Endothelial cell of umbilical vein (primary cell): ENCODE measurements around the gene DSCAML1. TPM values are rescaled to one million over a fixed set of nuclear protein-coding genes. Genes with fewer than 3 reads are reported as not detected.

Experiments used
- BruUV-seq: library from RNA; stranded (reverse); fragments of 400-500 nt; replicated peaks from 2 replicates; lab custom pipeline; 2021; lab: Mats Ljungman, UMichigan
- CTCF ChIA-PET: fragments of 300-600, 350-600 bp; sonication (Branson Sonifier 250); formaldehyde crosslinking; loops from one replicate; lab custom pipeline; 2021; ENCODE audit warnings: antibody characterized with exemption, inconsistent platforms; lab: Charles Lee
- POLR2A ChIA-PET: fragments of 300-600, 350-600 bp; sonication (Branson Sonifier 250); formaldehyde crosslinking; loops from one replicate; lab custom pipeline; 2021; ENCODE audit warnings: antibody characterized with exemption, inconsistent platforms; lab: Charles Lee
- DNase-seq: peaks from one replicate; pipeline ENCODE4 v3.0.0-alpha.2; 2011; ENCODE audit warnings: low read depth, low spot score
- FAIRE-seq: peaks from 2 replicates; lab custom pipeline; 2011; peaks lifted over from hg19 to GRCh38; lab: Jason Lieb, UNC
- H2AFZ ChIP-seq: 2 replicates; pipeline ENCODE4 v1.6.0; 2012; ENCODE audit warnings: low read depth, low read length, control low read depth, inconsistent platforms
- H3K27ac ChIP-seq: 2 replicates; pipeline ENCODE4 v1.5.1; 2011; ENCODE audit warnings: low read depth, mild to moderate bottlenecking, control low read depth, low read length, moderate library complexity; ENCODE audit not compliant: insufficient read depth
- H3K27me3 ChIP-seq, 2 experiments: 2 replicates each; pipeline versions ENCODE4 v1.6.0 to v1.6.1; 2011; ENCODE audit warnings: low read length in 2 of 2, mixed read lengths in 1 of 2; ENCODE audit not compliant: control insufficient read depth in 2 of 2, insufficient read depth in 2 of 2
- H3K36me3 ChIP-seq, 2 experiments: 2 replicates in 1 of 2; 3 replicates in 1 of 2; pipeline ENCODE4 v1.5.1; 2011; ENCODE audit warnings: low read length in 2 of 2, mild to moderate bottlenecking in 1 of 2, moderate library complexity in 1 of 2; ENCODE audit not compliant: control insufficient read depth in 2 of 2, insufficient read depth in 2 of 2; ENCODE audit errors: extremely low read depth in 1 of 2
- H3K4me1 ChIP-seq: 3 replicates; pipeline ENCODE4 v1.5.1; 2011; ENCODE audit warnings: mild to moderate bottlenecking, low read length; ENCODE audit not compliant: control insufficient read depth, insufficient read depth; ENCODE audit errors: extremely low read depth
- H3K4me2 ChIP-seq: 2 replicates; pipeline ENCODE4 v1.6.1; 2011; ENCODE audit warnings: low read length, control low read depth, mixed read lengths; ENCODE audit not compliant: insufficient read depth
- H3K4me3 ChIP-seq, 3 experiments: fragments of 200-600 bp in 1 of 3; sonication (generic), shearing (Covaris generic) in 1 of 3; replicated peaks in 1 of 3; 2 replicates each; pipeline ENCODE4 v1.5.1; 2011 to 2016; ENCODE audit warnings: control low read depth in 3 of 3, low read length in 3 of 3, mild to moderate bottlenecking in 2 of 3, inconsistent platforms in 1 of 3, low read depth in 1 of 3, moderate library complexity in 1 of 3; ENCODE audit not compliant: insufficient read depth in 1 of 3
- H3K79me2 ChIP-seq: 2 replicates; pipeline ENCODE4 v1.6.0; 2012; ENCODE audit warnings: low read length, inconsistent platforms; ENCODE audit not compliant: control insufficient read depth, insufficient read depth
- H3K9ac ChIP-seq: replicated peaks from 2 replicates; pipeline ENCODE3; 2011; ENCODE audit warnings: low read length, control low read depth; ENCODE audit not compliant: insufficient read depth; ENCODE audit errors: extremely low read depth
- H3K9me1 ChIP-seq: replicated peaks from 3 replicates; pipeline ENCODE4 v1.6.0; 2011; ENCODE audit warnings: mild to moderate bottlenecking, low read length; ENCODE audit not compliant: control insufficient read depth, insufficient read depth; ENCODE audit errors: extremely low read depth
- H3K9me3 ChIP-seq: replicated peaks from 2 replicates; pipeline ENCODE4 v1.5.1; 2012; ENCODE audit warnings: low read length, inconsistent platforms; ENCODE audit not compliant: control insufficient read depth, insufficient read depth
- H4K20me1 ChIP-seq: replicated peaks from 2 replicates; pipeline ENCODE3; 2011; ENCODE audit warnings: mild to moderate bottlenecking, low read length; ENCODE audit not compliant: control insufficient read depth, insufficient read depth; ENCODE audit errors: extremely low read depth
- EZH2 ChIP-seq: IDR thresholded peaks from 2 replicates; pipeline ENCODE4 v1.6.1; 2012; ENCODE audit warnings: borderline replicate concordance, low read depth, mild to moderate bottlenecking, moderate library complexity, low read length, inconsistent platforms; ENCODE audit not compliant: severe bottlenecking
- FOS ChIP-seq: IDR thresholded peaks from 2 replicates; pipeline ENCODE4 v1.6.1; 2011; ENCODE audit warnings: mild to moderate bottlenecking, low read length, moderate library complexity, borderline replicate concordance; ENCODE audit not compliant: insufficient read depth
- GATA2 ChIP-seq: IDR thresholded peaks from 2 replicates; pipeline ENCODE4 v1.7.0; 2011; ENCODE audit warnings: low read depth, mild to moderate bottlenecking, moderate library complexity, mixed read lengths, low read length; ENCODE audit not compliant: insufficient read length, insufficient read depth
- JUN ChIP-seq: IDR thresholded peaks from 2 replicates; pipeline ENCODE4 v1.6.1; 2011; ENCODE audit warnings: borderline replicate concordance, low read depth; ENCODE audit not compliant: insufficient read length, insufficient read depth
- MAX ChIP-seq: IDR thresholded peaks from 2 replicates; pipeline ENCODE4 v1.6.1; 2011; ENCODE audit not compliant: insufficient read depth, insufficient read length
- MYC ChIP-seq: IDR thresholded peaks from one replicate; pipeline ENCODE4 v1.6.1; 2011; ENCODE audit warnings: mild to moderate bottlenecking, low read depth, low read length
- POLR2A ChIP-seq: IDR thresholded peaks from 2 replicates; pipeline ENCODE4 v1.6.1; 2012; ENCODE audit warnings: low read depth, mild to moderate bottlenecking, control low read depth, low read length
- POLR2AphosphoS5 ChIP-seq: IDR thresholded peaks from 2 replicates; pipeline ENCODE4 v1.6.1; 2012; ENCODE audit warnings: low read depth, mild to moderate bottlenecking, control low read depth, low read length, moderate library complexity; ENCODE audit not compliant: insufficient read depth
- dilution Hi-C: fragments of 300-500 bp; cut with MboI; formaldehyde crosslinking; loops from one replicate; pipeline ENCODE4 v1.15.0; 2019; ENCODE audit warnings: low sequenced_read_pairs; ENCODE audit not compliant: extremely low pct_ligation_motif_present
- intact Hi-C: fragments of 100-400 bp; cut with micrococcal nuclease; formaldehyde crosslinking; loops from one replicate; pipeline ENCODE4 v1.10.0; 2022
- polyA plus RNA-seq, 4 experiments: library from polyadenylated mRNA; depleted of rRNA in 3 of 4; stranded (reverse) in 3 of 4; unstranded in 1 of 4; fragments of >200 nt; gene quantifications; 2 replicates each; pipeline versions ENCODE4 v1.2.1 to v1.2.3, GENCODE V29; 2011 to 2012; ENCODE audit warnings: missing spikeins in 1 of 4
- total RNA-seq: library from RNA; stranded (reverse); gene quantifications from 2 replicates; pipeline ENCODE4 v1.2.3, GENCODE V29; 2021
- TF ChIP-seq, protein P1 (sequence below), 2 donors: IDR thresholded peaks; 1 replicate in 1 of 2; 2 replicates in 1 of 2; pipeline ENCODE4 v1.5.1; 2011; ENCODE audit warnings: low read length in 2 of 2, mild to moderate bottlenecking in 2 of 2, moderate library complexity in 2 of 2, control low read depth in 1 of 2, inconsistent platforms in 1 of 2, low read depth in 1 of 2; ENCODE audit not compliant: insufficient read depth in 1 of 2; ENCODE audit errors: extremely low read depth in 1 of 2

The DSCAML1 gene
- total and polyA plus RNA-seq, 2 donors (not counting 3 experiments of a cell fraction or from before 2014, with no cell fraction given), result not detected

DNA sequence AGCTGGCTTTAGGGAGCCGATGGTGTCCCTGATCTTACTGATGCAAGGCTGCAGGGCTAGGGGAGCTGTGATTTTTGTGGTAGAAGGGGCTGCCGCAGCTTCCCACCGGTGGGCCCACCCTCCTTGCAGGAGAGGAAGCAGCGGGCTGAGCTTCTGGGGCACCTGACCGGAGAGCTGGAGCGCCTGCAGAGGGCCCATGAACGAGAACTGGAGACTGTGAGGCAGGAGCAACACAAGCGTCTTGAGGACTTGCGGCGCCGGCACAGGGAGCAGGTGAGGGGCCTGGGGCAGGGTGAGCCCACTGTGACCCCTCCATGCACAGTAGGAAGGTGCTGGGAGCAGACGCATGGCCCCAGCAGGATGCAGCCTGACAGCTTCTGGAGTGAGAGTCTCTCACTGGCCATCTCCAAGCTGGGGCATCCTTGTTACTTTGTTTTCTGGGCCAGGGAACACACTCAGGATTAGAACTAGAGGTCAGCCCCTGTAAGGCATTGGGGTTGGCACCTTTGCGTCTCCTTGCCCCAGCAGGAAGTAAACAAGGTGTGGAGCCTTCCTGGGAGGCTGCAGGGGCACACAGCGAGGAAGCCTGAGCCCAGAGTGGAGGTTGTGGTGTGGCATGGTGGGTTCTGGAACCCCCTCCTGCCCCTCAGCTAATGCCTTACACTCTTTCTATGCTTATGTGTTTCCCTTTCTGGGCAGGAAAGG is 402.6 kb downstream of the DSCAML1 start:
- POLR2A ChIA-PET, result no interaction called here
- no peak overlapping the region for H3K4me3 ChIP-seq
- H4K20me1 ChIP-seq, result no peaks in the 10 kb centered on the region
- dilution Hi-C loops, result no loop called here
- DNase-seq (no peak), FAIRE-seq (no peak)
- CTCF ChIA-PET, result interaction anchor here (1.2 to 3.4 kb wide), 2 partner anchors 11 to 32 kb away, joined by 3 to 15 read pairs; no protein-coding TSS in a partner anchor
- TF ChIP-seq POLR2A (no peak), MYC (no peak), JUN (no peak)
- no peak overlapping the region for H2AFZ ChIP-seq
- intact Hi-C loops, result no loop called here
- no peak overlapping the region for H3K4me2 ChIP-seq
- H3K27me3 ChIP-seq, result no peaks in the 10 kb centered on the region
- no peak overlapping the region for H3K9ac ChIP-seq
- no peaks in the 10 kb centered on the region for H3K9me1 ChIP-seq
- BruUV-seq, result no TSS peak
- no peak overlapping the region for H3K27ac ChIP-seq
- H3K4me1 ChIP-seq, result peaks cover 4% of the 10 kb centered on the region
- no peaks in the 10 kb centered on the region for H3K9me3 ChIP-seq
- H3K79me2 ChIP-seq, result no peaks in the 10 kb centered on the region
- peaks cover 0 to 59% of the 10 kb centered on the region in 2 experiments for H3K36me3 ChIP-seq

DNA sequence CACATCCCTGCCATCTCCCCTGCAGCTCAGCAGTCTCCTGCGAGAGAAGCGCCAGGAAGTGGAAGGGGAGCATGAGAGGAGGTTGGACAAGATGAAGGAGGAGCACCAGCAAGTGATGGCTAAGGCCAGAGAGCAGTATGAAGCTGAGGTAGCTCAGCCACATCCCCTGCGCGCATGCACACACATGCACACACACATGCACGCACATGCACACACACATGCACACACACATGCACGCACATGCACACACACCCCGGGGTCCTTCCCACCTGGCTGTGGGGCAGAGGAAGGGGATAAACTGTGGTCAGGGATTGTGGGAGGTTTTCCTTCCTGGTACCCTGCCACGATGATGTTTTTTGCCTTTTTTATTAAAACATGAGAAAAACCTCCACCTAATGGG is 404.0 kb downstream of the DSCAML1 start:
- DNase-seq, result no peak
- Histone ChIP-seq H3K4me3 (no peak overlapping the region), H3K9me1 (no peaks in the 10 kb centered on the region), H3K9ac (no peak overlapping the region), H3K27me3 (no peaks in the 10 kb centered on the region), H3K79me2 (no peaks in the 10 kb centered on the region), H3K9me3 (no peaks in the 10 kb centered on the region), H3K36me3 (peaks cover 0 to 57% of the 10 kb centered on the region in 2 experiments), H3K4me1 (peaks cover 8% of the 10 kb centered on the region), H2AFZ (no peak overlapping the region), H4K20me1 (no peaks in the 10 kb centered on the region), H3K27ac (no peak overlapping the region), H3K4me2 (no peak overlapping the region)
- CTCF ChIA-PET, result interaction anchor here (3.4 kb wide), 1 partner anchor 33 kb away, joined by 15 read pairs; no protein-coding TSS in a partner anchor
- dilution Hi-C loops (no loop called here), intact Hi-C loops (no loop called here)
- no peak for TF ChIP-seq JUN
- TF ChIP-seq, protein P1, sequence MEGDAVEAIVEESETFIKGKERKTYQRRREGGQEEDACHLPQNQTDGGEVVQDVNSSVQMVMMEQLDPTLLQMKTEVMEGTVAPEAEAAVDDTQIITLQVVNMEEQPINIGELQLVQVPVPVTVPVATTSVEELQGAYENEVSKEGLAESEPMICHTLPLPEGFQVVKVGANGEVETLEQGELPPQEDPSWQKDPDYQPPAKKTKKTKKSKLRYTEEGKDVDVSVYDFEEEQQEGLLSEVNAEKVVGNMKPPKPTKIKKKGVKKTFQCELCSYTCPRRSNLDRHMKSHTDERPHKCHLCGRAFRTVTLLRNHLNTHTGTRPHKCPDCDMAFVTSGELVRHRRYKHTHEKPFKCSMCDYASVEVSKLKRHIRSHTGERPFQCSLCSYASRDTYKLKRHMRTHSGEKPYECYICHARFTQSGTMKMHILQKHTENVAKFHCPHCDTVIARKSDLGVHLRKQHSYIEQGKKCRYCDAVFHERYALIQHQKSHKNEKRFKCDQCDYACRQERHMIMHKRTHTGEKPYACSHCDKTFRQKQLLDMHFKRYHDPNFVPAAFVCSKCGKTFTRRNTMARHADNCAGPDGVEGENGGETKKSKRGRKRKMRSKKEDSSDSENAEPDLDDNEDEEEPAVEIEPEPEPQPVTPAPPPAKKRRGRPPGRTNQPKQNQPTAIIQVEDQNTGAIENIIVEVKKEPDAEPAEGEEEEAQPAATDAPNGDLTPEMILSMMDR (IDR thresholded peaks at IDR 0.05; ENCODE audit: extremely low read depth in 1 of 2, insufficient read depth in 1 of 2, low read depth in 1 of 2, low read length in 2 of 2), result no peak
- TF ChIP-seq EZH2, result no peak
- TF ChIP-seq MYC, result no peak
- no peak for TF ChIP-seq POLR2AphosphoS5
- no peak for TF ChIP-seq POLR2A
- TF ChIP-seq FOS, result no peak
- TF ChIP-seq MAX, result no peak
- no peak for TF ChIP-seq GATA2
- no peak for FAIRE-seq
- BruUV-seq, result no TSS peak
- POLR2A ChIA-PET, result interaction anchor here (0.7 kb wide), 1 partner anchor 9 kb away, joined by 3 read pairs; no protein-coding TSS in a partner anchor
